Fibroblast of skin of back (primary cell): ENCODE measurements around the gene RTL5. TPM values are rescaled to one million over a fixed set of nuclear protein-coding genes. Genes with fewer than 3 reads are reported as not detected.
"Not testable (repeated sequence)": the region's sequence is repeated elsewhere in the genome, so short reads cannot be mapped to it uniquely, and the experiment has no call there.

Experiments used
- DNase-seq: peaks from one replicate; pipeline ENCODE4 v3.0.0-alpha.2; 2013
- polyA plus RNA-seq, 2 experiments: library from polyadenylated mRNA; unstranded; fragments of 120-200 nt; gene quantifications; one replicate each; pipeline ENCODE4 v1.2.1, GENCODE V29; 2013; ENCODE audit not compliant: insufficient read length in 2 of 2

Gene RTL5
- polyA plus RNA-seq (2013, experiment 1 of 2; ENCODE audit: insufficient read length), result 9.4 TPM
- polyA plus RNA-seq (2013, experiment 2 of 2; ENCODE audit: insufficient read length), result 5.0 TPM

- DNase-seq, result peak; percentile 91
Measured at GRCh38 chrX:72131317-72132294, at the start of gene RTL5. TSS of gene RTL5 (minus strand) at chrX:72131915.

GRCh38 chrX:72180539-72180938 lies 48.8 kb upstream of the RTL5 start:
- DNase-seq, result no peak

GRCh38 chrX:72176981-72177380 lies 45.3 kb upstream of the RTL5 start:
- no peak for DNase-seq

- DNase-seq, result not testable (repeated sequence)
Measured at GRCh38 chrX:72176289-72176688, 44.6 kb upstream of the RTL5 start.

GRCh38 chrX:72169008-72169728 lies 37.5 kb upstream of the RTL5 start:
- peak; percentile 4 for DNase-seq

- no peak for DNase-seq
Measured at GRCh38 chrX:72165551-72165950, 33.8 kb upstream of the RTL5 start.

- DNase-seq, result no peak
Measured at GRCh38 chrX:72159769-72160168, 28.1 kb upstream of the RTL5 start.

GRCh38 chrX:72158773-72159172 lies 27.1 kb upstream of the RTL5 start:
- no peak for DNase-seq

GRCh38 chrX:72146527-72146926 lies 14.8 kb upstream of the RTL5 start:
- DNase-seq, result no peak

- no peak for DNase-seq
Measured at GRCh38 chrX:72145181-72145580, 13.5 kb upstream of the RTL5 start.

GRCh38 chrX:72143609-72143907 lies 11.8 kb upstream of the RTL5 start:
- DNase-seq, result peak; percentile 10

- DNase-seq, result no peak
Measured at GRCh38 chrX:72142794-72143608, 11.3 kb upstream of the RTL5 start.

GRCh38 chrX:72142094-72142793 lies 10.5 kb upstream of the RTL5 start:
- no peak for DNase-seq

GRCh38 chrX:72141372-72142004 lies 9.8 kb upstream of the RTL5 start:
- no peak for DNase-seq

GRCh38 chrX:72139538-72139937 lies 7.8 kb upstream of the RTL5 start:
- DNase-seq, result no peak

GRCh38 chrX:72137846-72138495 lies 6.3 kb upstream of the RTL5 start:
- no peak for DNase-seq

GRCh38 chrX:72133851-72134546 lies 2.3 kb upstream of the RTL5 start:
- DNase-seq, result no peak

GRCh38 chrX:72132456-72132855 lies 741 bp upstream of the RTL5 start:
- DNase-seq, result no peak

GRCh38 chrX:72130762-72131250 lies 909 bp downstream of the RTL5 start:
- DNase-seq, result no peak

GRCh38 chrX:72130156-72130761 lies 1.5 kb downstream of the RTL5 start:
- no peak for DNase-seq
